HL-60 (cell line): ENCODE data around the gene LIN54.
A peak's percentile ranks its signal among the peaks of the same experiment; 100 is the strongest.

ENCODE experiments used
- DNase-seq, 2 experiments: peaks; one replicate each; pipeline ENCODE4 v3.0.0-alpha.2; 2010 to 2020; ENCODE audit warnings: low read depth in 1 of 2, low spot score in 1 of 2
- H3K27ac ChIP-seq: fragments of 250-450 bp; sonication (Bioruptor Pico); replicated peaks from 2 replicates; pipeline ENCODE4 v1.5.1; 2020; ENCODE audit warnings: mild to moderate bottlenecking, moderate library complexity
- H3K27me3 ChIP-seq: fragments of 250-450 bp; sonication (Bioruptor Pico); 2 replicates; pipeline ENCODE4 v1.5.1; 2021; ENCODE audit warnings: mild to moderate bottlenecking, moderate library complexity; ENCODE audit not compliant: insufficient read depth, poor library complexity, severe bottlenecking
- H3K4me3 ChIP-seq: replicated peaks from 2 replicates; pipeline ENCODE4 v1.5.1; 2011; ENCODE audit warnings: mild to moderate bottlenecking, control low read depth, low read length; ENCODE audit not compliant: insufficient read depth
- GABPA ChIP-seq: IDR thresholded peaks from 2 replicates; pipeline ENCODE4 v1.6.1; 2012; ENCODE audit warnings: low read depth
- POLR2AphosphoS5 ChIP-seq: IDR thresholded peaks from 2 replicates; pipeline ENCODE4 v1.6.1; 2012; ENCODE audit warnings: low read depth
- SPI1 ChIP-seq: IDR thresholded peaks from 2 replicates; pipeline ENCODE4 v1.6.1; 2012; ENCODE audit warnings: low read depth, mild to moderate bottlenecking, borderline replicate concordance
- TF ChIP-seq, protein P1 (sequence below): IDR thresholded peaks from 2 replicates; pipeline ENCODE4 v1.6.1; 2012; ENCODE audit warnings: low read depth; ENCODE audit not compliant: insufficient replicate concordance
- TF ChIP-seq, protein P2 (sequence below): IDR thresholded peaks from one replicate; pipeline ENCODE4 v1.5.1; 2011; ENCODE audit warnings: low read length, control low read depth, inconsistent platforms; ENCODE audit not compliant: insufficient read depth

Gene LIN54

DNA sequence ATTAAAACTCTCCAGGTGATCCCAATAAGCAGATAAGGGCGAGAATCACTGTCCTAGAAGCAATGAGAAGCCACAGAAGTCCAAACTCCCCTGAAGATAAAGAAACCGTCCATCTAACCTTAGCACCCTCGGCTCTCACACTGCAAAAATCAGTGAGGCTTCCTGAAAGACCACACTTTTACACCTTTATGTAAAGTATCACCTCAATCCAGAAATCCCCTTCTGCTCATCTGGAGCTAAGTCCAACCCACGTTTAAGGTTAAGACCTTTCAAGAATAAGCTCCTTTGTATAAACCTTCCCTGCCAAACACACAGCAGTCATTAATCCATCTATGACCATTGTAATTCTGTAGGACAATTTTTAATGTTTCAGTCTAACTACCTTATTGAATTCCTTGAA, 41.7 kb downstream of the LIN54 start:
- H3K27ac ChIP-seq = no peak overlapping the region
- no peak overlapping the region for H3K4me3 ChIP-seq
- no peaks in the 10 kb centered on the region for H3K27me3 ChIP-seq
- TF ChIP-seq SPI1 (no peak), POLR2AphosphoS5 (no peak), GABPA (no peak)
- TF ChIP-seq, protein P1, sequence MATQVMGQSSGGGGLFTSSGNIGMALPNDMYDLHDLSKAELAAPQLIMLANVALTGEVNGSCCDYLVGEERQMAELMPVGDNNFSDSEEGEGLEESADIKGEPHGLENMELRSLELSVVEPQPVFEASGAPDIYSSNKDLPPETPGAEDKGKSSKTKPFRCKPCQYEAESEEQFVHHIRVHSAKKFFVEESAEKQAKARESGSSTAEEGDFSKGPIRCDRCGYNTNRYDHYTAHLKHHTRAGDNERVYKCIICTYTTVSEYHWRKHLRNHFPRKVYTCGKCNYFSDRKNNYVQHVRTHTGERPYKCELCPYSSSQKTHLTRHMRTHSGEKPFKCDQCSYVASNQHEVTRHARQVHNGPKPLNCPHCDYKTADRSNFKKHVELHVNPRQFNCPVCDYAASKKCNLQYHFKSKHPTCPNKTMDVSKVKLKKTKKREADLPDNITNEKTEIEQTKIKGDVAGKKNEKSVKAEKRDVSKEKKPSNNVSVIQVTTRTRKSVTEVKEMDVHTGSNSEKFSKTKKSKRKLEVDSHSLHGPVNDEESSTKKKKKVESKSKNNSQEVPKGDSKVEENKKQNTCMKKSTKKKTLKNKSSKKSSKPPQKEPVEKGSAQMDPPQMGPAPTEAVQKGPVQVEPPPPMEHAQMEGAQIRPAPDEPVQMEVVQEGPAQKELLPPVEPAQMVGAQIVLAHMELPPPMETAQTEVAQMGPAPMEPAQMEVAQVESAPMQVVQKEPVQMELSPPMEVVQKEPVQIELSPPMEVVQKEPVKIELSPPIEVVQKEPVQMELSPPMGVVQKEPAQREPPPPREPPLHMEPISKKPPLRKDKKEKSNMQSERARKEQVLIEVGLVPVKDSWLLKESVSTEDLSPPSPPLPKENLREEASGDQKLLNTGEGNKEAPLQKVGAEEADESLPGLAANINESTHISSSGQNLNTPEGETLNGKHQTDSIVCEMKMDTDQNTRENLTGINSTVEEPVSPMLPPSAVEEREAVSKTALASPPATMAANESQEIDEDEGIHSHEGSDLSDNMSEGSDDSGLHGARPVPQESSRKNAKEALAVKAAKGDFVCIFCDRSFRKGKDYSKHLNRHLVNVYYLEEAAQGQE = no peak
- TF ChIP-seq, protein P2, sequence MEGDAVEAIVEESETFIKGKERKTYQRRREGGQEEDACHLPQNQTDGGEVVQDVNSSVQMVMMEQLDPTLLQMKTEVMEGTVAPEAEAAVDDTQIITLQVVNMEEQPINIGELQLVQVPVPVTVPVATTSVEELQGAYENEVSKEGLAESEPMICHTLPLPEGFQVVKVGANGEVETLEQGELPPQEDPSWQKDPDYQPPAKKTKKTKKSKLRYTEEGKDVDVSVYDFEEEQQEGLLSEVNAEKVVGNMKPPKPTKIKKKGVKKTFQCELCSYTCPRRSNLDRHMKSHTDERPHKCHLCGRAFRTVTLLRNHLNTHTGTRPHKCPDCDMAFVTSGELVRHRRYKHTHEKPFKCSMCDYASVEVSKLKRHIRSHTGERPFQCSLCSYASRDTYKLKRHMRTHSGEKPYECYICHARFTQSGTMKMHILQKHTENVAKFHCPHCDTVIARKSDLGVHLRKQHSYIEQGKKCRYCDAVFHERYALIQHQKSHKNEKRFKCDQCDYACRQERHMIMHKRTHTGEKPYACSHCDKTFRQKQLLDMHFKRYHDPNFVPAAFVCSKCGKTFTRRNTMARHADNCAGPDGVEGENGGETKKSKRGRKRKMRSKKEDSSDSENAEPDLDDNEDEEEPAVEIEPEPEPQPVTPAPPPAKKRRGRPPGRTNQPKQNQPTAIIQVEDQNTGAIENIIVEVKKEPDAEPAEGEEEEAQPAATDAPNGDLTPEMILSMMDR = no peak
- DNase-seq = no peak

DNA sequence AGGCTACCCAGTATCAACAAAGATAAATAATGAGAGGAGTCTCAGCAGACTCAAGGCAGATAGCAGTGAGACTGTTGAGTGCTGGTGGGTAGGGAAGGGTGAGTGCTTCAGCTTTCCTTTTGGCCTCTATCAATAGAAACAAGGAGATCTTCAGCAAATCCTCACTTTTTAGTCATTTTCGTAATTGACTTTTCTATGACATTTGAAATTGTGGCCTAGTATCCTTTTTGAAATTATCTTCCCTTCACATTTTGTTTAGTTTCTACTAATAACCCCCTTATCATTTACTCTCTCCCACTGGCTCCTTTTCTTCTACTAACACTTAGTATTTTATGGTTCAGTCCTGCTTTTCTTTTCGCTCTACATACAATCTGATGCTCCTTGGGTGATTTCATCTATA, 44.9 kb downstream of the LIN54 start:
- H3K27ac ChIP-seq = no peak overlapping the region
- H3K27me3 ChIP-seq = no peaks in the 10 kb centered on the region
- DNase-seq = no peak
- no peak overlapping the region for H3K4me3 ChIP-seq
- no peak for TF ChIP-seq POLR2AphosphoS5
- no peak for TF ChIP-seq SPI1
- TF ChIP-seq, protein P2 = no peak
- no peak for TF ChIP-seq GABPA
- TF ChIP-seq, protein P1 = no peak

DNA sequence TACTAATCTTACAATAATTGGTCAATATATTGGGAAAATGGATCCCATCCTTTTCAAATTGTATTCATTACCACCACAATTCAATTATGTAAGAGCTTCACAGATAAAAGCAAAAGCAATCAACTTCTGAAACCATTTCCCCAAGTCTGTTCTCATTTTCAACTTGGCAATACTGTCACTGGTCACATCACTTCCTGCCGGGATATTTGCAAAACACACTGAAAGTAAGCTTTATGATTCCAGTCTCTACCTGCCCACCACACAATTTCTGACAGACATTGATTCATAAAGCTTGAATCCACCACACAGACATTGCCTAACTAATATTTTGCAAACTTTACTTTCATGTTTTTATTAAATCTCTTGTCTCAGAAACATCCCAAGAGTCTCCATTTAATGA, 53.6 kb downstream of the LIN54 start:
- DNase-seq = peak in 1 of 2 experiments; percentile 21

More for the DNA sequence above, 53.6 kb downstream of the LIN54 start:
- TF ChIP-seq SPI1 (peak; percentile 24; the same call in 1 of the 2 replicates), GABPA (no peak), POLR2AphosphoS5 (no peak)
- TF ChIP-seq, protein P2 = no peak
- Histone ChIP-seq H3K27me3 (no peaks in the 10 kb centered on the region), H3K27ac (0 out of 2 replicates have a peak overlapping the region, but pooled peaks have one; percentile 3), H3K4me3 (no peak overlapping the region)
